ENCODE results near the gene AUP1.

The AUP1 gene

DNA sequence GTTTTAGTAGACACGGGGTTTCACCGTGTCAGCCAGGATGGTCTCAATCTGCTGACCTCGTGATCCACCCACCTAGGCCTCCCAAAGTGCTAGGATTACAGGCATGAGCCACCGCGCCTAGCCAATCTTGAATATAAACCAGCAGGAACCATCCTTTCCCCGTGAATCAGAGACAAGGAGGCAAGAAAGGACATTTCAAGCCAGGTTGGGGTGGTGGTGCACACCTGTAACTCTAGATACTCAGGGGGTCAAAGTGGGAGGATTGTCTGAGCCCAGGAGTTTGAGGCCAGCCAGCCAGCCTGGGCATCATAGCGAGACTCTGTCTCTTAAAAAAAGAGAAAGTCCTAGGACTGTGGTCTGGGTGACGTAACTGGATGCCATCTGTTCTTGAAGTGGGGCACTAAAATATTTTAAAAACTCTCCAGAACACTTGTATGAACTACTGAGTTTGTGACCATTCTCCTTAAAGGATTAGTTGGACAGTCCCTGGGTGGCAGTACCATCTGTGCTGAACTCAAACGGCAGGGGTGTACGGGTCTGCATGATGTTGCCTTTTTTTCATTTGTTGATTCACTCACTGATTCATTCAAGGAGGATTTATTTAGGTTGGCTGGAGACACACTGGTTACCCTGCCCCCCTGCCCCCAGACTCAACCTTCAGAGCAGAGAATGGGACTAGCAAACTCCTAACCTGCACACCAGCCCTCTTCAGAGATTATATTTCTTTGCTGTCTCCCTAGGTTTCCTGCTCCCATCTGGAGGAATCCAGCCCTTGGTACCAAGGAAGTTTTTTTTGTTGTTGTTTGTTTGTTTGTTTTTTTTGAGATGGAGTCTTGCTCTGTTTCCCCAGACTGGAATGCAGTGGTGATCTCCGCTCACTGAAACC lies 18.2 kb downstream of the AUP1 start:
- no peak for DNase-seq (ENCODE audit: low spot score in 2 of 2)
- in situ Hi-C loops (cut with MboI; ENCODE audit: low sequenced_read_pairs) = no loop called here
- H3K4me1 ChIP-seq = peaks cover 4% of the 10 kb centered on the region
- H3K27me3 ChIP-seq (ENCODE audit: low read depth) = no peaks in the 10 kb centered on the region
- H3K4me3 ChIP-seq = no peak overlapping the region
- no peaks in the 10 kb centered on the region for H3K9me3 ChIP-seq
- no peaks in the 10 kb centered on the region for H3K36me3 ChIP-seq (replicated peaks)

DNA sequence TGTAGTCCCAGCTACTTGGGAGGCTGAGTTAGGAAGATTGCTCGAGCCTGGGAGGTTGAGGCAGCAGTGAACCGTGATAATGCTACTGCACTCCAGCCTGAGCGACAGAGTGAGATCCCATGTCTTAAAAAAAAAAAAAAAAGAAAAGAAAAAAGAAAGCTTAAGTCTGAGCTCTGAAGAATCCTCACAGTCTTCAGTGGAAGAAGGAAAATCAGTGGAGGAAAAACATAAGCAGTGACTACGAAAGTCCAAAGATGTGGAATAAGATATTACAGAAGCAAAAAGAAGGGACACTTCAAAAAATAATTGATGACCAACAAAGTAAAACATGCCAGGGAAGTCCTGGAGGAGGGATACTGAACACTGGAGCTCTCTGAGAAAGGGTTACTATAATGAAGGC lies 19.2 kb downstream of the AUP1 start:
- no peaks in the 10 kb centered on the region for H3K9me3 ChIP-seq
- no peaks in the 10 kb centered on the region for H3K27me3 ChIP-seq (ENCODE audit: low read depth)
- no peak for DNase-seq (ENCODE audit: low spot score in 2 of 2)
- H3K4me3 ChIP-seq = no peak overlapping the region
- in situ Hi-C loops (cut with MboI; ENCODE audit: low sequenced_read_pairs) = no loop called here
- H3K4me1 ChIP-seq = peaks cover 4% of the 10 kb centered on the region
- H3K36me3 ChIP-seq (replicated peaks) = peaks cover 9% of the 10 kb centered on the region

DNA sequence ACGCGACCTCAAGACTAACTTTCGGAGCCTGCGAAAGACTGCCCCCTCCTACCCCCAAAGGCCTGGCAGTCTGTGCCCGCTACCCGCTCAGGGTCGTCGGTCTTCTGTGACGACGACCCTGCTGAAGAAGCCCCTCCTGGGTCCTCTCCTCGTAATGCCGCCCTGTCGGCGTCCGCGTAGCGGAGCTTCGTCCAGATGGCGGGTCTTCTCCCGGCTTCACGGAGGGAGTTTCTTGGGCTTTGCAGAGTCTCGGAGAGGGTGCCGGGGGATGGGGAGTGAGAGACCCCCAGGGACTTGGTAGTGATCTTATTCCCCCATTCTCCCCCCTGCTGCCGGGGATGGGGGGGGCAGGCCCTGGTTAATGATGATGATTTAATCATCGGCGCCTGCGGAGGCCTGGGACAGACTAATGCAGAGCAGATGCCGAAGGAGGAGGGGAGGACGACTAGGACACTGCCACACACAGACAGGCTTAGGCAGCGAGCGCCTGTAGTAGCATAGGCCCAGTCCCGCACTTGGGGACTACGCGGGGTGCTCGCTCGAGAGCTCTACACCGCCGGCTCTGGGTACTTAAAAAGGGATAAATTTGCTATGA lies 21.5 kb downstream of the AUP1 start:
- DNase-seq (ENCODE audit: low spot score in 2 of 2) = no peak
- Histone ChIP-seq H3K9me3 (no peaks in the 10 kb centered on the region), H3K4me1 (peaks cover 4% of the 10 kb centered on the region), H3K36me3 (replicated peaks) (peaks cover 14% of the 10 kb centered on the region), H3K27me3 (ENCODE audit: low read depth) (no peaks in the 10 kb centered on the region), H3K4me3 (peak overlapping the region; percentile 99)
- in situ Hi-C loops (cut with MboI; ENCODE audit: low sequenced_read_pairs) = no loop called here

DNA sequence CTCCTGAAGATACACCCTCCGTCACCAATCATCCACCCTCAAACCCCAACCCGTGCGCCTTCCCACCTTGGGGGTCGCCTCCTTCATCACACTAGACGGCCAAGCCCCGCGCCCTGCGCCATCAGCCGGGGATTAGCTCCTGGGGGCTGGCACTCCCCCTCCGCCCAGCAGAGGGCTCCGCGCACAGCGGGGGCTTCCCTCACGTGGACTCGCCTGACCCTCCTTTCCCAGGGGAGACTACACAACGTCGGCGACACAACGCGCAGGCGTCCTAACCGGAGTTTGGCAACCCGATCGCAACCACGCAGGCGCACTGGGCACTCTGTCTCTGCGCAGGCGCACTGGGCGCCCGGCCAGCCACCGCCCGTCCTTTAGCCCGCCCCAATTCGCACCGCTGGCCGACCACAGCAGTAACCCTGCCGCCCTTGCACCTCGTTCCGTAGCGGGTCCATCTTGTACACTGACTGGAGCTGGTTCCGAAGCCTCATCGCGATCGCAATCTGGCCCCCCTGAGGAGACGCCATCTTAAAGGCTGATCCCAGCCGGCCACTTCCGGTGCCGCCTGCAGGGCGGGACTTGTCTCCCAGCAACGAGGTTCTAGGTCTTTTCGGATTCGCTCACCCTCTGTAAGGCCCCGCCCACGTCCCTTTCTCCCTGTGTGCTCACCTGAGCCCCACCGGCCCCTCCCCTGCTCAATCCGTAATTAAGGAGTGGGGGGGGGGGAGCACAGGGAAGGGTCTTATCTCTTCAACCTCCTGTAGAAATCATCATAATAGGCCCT lies 22.2 kb downstream of the AUP1 start, which contains the start of gene PCGF1:
PCGF1 (minus strand) TSS at position 551 of the 781 bp plus-strand sequence; CDS start at position 524, 27 bp downstream.
- peaks cover 14% of the 10 kb centered on the region for H3K36me3 ChIP-seq (replicated peaks)
- no peaks in the 10 kb centered on the region for H3K27me3 ChIP-seq (ENCODE audit: low read depth)
- H3K4me3 ChIP-seq = peak within 1 kb of the TSS; percentile 99
- H3K9me3 ChIP-seq = no peaks in the 10 kb centered on the region
- in situ Hi-C loops (cut with MboI; ENCODE audit: low sequenced_read_pairs) = no loop called here
- DNase-seq (ENCODE audit: low spot score in 2 of 2) = peak; percentile 96 to 99
- H3K4me1 ChIP-seq = peaks cover 4% of the 10 kb centered on the region

DNA sequence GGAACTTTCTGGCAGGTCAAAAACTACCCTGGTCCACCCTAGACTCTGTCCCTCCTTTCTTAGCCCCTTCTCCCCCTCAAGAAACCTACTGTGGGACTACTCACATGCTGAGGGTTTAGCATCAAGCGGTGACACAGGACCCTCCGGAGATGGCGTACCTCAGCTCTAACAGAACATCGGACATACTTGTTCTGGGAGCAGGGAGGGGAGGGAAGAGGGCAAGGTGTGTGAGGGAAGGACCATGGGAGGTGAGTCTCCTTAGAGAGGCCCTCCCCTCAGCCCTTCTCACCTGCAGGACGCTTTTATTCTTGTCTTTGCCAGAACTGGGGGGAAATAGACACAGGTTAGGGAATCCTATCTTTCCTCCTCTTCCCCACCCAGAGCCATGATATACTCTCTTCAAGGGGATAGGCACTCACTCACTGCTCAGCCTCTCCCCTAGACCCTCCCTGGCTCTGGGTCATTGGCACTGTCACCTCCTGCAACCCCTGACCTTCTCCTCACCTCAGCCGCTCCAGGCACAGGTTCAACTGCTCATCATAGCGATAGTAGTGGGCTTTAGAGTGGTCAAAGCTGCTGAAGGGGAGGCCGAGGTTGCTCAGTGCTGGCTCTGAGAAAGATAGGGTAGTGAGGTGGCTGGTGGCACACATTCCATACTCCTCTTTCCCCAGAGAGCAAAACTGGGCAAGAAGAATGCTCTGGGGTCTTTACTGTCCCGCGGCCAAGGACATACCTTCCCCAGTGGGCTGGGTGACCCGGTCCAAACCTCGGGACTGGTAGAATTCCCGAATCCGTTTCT lies 23.9 kb downstream of the AUP1 start:
- in situ Hi-C loops (cut with MboI; ENCODE audit: low sequenced_read_pairs) = no loop called here
- H3K27me3 ChIP-seq (ENCODE audit: low read depth) = no peaks in the 10 kb centered on the region
- peaks cover 14% of the 10 kb centered on the region for H3K36me3 ChIP-seq (replicated peaks)
- H3K4me1 ChIP-seq = peaks cover 4% of the 10 kb centered on the region
- H3K9me3 ChIP-seq = no peaks in the 10 kb centered on the region
- no peak for DNase-seq (ENCODE audit: low spot score in 2 of 2)
- H3K4me3 ChIP-seq = no peak overlapping the region

DNA sequence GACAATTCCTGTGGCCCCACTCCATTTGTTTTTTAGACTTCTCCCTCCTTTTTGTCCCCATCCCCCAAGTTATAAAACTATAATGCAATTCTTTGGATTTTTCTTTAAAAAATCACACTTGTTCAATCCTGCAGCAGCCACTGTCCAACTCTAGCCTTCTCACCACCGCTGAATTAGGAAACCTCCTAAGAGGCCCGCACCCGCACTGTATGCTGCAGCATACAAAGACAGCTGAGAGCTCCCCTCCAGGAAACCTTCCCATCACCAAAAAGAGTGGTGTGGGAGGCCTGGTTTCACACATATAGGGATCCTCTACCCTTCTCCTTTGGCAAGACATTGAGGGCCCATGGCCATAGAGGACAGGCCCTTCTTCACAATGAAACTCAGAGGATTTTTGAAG lies 24.9 kb downstream of the AUP1 start:
- Histone ChIP-seq H3K4me1 (peaks cover 4% of the 10 kb centered on the region), H3K4me3 (no peak overlapping the region), H3K27me3 (ENCODE audit: low read depth) (no peaks in the 10 kb centered on the region), H3K36me3 (replicated peaks) (peaks cover 14% of the 10 kb centered on the region), H3K9me3 (no peaks in the 10 kb centered on the region)
- no peak for DNase-seq (ENCODE audit: low spot score in 2 of 2)
- in situ Hi-C loops (cut with MboI; ENCODE audit: low sequenced_read_pairs) = no loop called here

DNA sequence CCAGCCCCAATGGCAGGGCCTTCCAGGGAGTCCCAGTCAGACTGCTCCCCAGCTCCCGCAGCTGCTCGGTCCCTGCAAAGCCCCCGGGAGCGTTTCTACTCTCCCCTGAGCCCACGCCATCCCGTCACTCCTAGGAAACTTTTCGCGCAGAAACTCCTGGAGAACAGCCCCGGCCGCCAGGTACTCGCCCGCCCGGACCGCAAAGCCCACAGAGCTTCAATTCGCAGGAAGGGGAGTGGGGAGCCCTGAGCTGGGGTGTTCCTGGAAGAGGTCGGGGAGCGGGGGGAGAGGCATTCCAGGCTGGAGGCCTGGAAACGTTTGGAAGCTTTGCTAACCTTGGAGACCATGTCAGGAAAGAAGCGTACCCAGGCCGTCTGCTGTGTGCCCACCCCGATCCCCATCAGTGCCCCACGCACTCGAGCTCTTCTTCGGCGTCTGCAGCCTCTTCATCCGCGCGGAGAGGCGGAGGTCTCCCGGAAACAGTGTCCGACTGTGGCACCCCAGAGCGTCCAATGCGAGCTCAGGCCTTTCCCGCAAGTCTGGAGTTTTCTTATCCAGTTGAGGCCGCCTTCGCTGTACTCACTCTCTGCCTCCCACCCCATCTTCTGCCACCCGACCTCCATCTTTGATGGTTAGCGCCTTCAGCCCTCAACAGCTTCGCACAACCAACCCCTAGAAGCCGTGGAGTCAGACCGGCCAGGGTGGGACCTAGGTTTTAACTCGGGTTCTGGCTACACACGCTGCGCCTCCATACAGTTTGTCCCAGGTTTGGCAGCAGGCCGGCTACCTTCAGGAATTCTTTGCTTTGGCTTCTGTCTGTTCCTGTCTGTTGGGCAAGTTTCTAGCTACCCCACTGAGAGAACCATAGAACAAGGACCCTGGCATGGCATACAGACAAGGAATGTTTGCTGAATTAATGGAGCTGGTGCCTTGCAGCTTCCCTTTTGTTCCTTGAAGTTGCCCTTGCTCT lies 25.7 kb downstream of the AUP1 start:
- in situ Hi-C loops (cut with MboI; ENCODE audit: low sequenced_read_pairs) = no loop called here
- Histone ChIP-seq H3K27me3 (ENCODE audit: low read depth) (no peaks in the 10 kb centered on the region), H3K36me3 (replicated peaks) (peaks cover 14% of the 10 kb centered on the region), H3K9me3 (no peaks in the 10 kb centered on the region), H3K4me1 (peaks cover 4% of the 10 kb centered on the region), H3K4me3 (no peak overlapping the region)
- no peak for DNase-seq (ENCODE audit: low spot score in 2 of 2)

DNA sequence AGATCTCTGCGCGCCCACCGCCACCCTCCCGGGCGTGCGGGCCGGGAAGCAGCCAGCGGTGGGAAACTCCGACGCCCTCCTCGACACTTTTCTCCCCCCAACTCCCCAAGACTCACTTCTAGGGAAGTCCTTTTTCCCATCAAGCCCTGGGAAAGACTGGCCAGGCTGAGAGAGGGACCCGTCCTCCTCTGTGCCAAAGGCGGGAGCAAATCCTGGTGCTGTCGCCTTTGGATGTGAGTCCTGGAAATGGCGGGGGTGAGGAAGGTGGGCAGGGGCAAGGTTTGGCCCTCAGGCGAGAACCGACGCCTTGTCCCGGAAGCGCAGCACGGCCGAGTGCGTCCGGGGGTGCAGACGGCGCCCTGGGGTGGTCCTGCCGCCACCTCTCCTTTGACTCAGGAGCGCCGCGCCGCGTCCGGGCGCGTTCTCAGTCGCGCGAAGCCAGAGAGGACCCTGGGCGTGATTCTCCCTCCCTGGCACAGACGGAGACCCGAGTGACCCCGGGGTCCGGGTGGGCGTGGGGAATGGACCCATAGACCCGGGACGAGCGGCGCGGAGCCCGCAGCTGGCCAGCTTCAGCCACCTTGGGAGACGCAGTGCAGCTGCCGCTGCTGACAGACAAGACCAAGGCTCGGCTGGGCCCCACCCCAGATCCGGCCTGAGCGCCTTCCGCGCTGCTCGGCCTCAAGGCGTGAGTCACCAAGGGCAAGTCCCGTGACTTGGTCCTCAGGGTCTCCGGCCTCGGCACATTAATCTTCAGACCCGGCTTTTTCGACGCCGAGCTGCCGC lies 26.6 kb downstream of the AUP1 start:
- Histone ChIP-seq H3K36me3 (replicated peaks) (peaks cover 14% of the 10 kb centered on the region), H3K4me3 (no peak overlapping the region), H3K4me1 (peaks cover 3% of the 10 kb centered on the region), H3K27me3 (ENCODE audit: low read depth) (no peaks in the 10 kb centered on the region), H3K9me3 (no peaks in the 10 kb centered on the region)
- in situ Hi-C loops (cut with MboI; ENCODE audit: low sequenced_read_pairs) = no loop called here
- no peak for DNase-seq (ENCODE audit: low spot score in 2 of 2)

DNA sequence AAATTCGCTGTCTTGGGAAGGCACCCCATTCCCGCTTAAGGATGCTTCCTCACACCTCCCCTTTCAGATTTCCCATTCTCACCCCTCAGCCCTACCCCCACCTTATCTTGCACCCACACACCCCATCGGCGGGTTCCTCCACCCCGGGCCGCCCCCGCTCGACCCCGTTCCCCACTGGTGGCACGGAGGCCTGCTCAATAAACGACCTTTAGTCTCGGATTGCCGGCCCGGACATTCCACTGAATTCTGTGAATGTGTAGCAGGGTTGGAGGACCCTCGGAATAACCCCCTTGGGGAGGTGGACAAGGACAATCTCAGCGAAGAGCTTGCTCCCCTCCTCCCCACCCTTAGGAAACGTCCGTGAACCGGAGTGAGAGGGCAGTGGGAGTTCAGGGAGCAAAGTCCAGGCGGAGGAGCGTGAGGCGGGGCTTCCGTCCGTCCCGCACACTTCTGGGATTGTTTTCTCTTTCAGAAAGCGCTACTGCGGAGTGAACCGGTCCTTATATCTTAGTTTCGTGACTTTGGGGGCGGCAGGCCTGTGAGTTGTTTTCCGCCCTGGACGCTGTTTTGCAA lies 27.3 kb downstream of the AUP1 start:
- Histone ChIP-seq H3K4me3 (no peak overlapping the region), H3K9me3 (no peaks in the 10 kb centered on the region), H3K27me3 (ENCODE audit: low read depth) (no peaks in the 10 kb centered on the region), H3K36me3 (replicated peaks) (peaks cover 14% of the 10 kb centered on the region), H3K4me1 (no peaks in the 10 kb centered on the region)
- in situ Hi-C loops (cut with MboI; ENCODE audit: low sequenced_read_pairs) = no loop called here
- no peak for DNase-seq (ENCODE audit: low spot score in 2 of 2)

DNA sequence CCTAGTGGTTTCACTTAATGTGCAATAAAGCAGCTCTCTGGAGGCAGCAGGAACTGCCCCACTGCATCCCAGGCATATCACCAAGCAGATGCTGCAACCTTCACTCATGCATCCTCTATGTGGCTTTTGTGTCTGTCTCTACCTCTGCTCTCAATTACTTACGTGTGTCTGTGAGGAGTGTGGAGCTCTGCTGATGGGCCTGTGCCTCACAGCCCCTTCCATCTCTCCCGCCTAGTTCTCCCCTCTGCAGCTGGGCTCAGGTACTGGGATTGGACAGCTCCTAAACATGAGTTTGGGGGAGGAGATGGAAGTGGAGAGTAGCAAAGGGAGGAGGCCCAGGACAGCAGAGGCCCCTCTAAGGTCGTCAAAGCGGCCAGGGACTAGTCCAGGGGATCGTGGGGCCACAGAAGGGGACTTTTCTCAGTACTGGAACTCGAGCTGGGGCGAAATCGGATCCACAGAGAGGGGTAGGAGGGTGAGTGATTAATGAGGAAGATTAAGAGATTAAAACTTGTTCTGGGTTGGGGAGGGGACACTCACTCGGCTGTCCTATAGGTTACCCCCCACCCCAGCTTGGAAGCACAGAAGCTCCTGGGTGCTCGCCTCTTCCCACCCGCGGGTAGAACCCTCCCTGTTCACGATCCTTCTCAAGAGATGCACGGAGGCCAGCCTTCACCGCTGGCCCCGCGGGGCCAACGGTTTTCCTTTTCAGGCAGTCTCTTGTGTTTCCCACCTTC lies 28.0 kb downstream of the AUP1 start:
- Histone ChIP-seq H3K9me3 (no peaks in the 10 kb centered on the region), H3K36me3 (replicated peaks) (peaks cover 14% of the 10 kb centered on the region), H3K4me3 (no peak overlapping the region), H3K27me3 (ENCODE audit: low read depth) (no peaks in the 10 kb centered on the region), H3K4me1 (no peaks in the 10 kb centered on the region)
- in situ Hi-C loops (cut with MboI; ENCODE audit: low sequenced_read_pairs) = no loop called here
- DNase-seq (ENCODE audit: low spot score in 2 of 2) = no peak

DNA sequence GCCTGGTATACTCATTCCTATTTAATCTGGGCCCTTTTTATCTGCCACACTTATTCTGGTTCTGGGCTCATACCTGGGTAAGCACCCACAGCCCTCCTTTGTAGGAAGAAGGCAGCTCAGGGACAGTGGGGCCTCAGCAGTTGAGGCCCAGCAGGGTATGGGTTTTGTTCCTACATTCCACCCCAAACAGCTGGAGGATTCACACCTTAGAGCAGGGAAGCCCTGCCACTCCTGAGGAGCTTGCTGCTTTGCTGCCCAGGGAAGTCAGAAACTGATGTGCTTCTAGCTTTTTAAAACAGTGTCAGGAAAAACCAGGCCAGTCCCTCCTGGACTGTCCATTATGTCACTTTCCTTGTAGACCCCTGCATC lies 28.9 kb downstream of the AUP1 start:
- H3K27me3 ChIP-seq (ENCODE audit: low read depth) = no peaks in the 10 kb centered on the region
- no peaks in the 10 kb centered on the region for H3K9me3 ChIP-seq
- DNase-seq (ENCODE audit: low spot score in 2 of 2) = no peak
- peaks cover 8% of the 10 kb centered on the region for H3K36me3 ChIP-seq (replicated peaks)
- H3K4me1 ChIP-seq = no peaks in the 10 kb centered on the region
- no peak overlapping the region for H3K4me3 ChIP-seq
- in situ Hi-C loops (cut with MboI; ENCODE audit: low sequenced_read_pairs) = no loop called here
